ENCODE measurements around the gene C1GALT1. TPM values are rescaled to one million over a fixed set of nuclear protein-coding genes. Genes with fewer than 3 reads are reported as not detected.
"Not testable (repeated sequence)": the region's sequence is repeated elsewhere in the genome, so short reads cannot be mapped to it uniquely, and the experiment has no call there.

The C1GALT1 gene
- total RNA-seq, 1 donor from 2014 or later = 27.6 TPM

- DNase-seq = no peak
Measured at GRCh38 chr7:7239346-7239745, 57.0 kb downstream of the C1GALT1 start.

- DNase-seq = no peak
Measured at GRCh38 chr7:7242899-7243298, 60.6 kb downstream of the C1GALT1 start.

DNA sequence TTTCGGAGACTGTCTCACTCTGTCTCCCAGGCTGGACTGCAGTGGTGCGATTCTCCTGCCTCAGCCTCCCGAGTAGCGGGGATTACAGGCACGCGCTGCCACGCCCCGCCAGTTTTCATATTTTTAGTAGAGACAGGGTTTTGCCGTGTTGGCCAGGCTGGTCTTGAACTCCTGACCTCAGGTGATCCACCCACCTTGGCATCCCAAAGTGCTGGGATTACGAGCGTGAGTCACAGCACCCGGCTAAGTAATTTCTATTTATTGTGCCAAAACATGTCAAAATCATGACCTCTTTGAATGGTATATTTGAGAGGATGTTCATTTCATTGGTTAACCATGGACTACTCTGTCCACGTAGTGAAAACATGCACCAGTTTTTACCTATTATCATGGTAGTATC lies 62.9 kb downstream of the C1GALT1 start:
- DNase-seq = not testable (repeated sequence)

GRCh38 chr7:7246223-7246622 lies 63.9 kb downstream of the C1GALT1 start:
- no peak for DNase-seq

DNA sequence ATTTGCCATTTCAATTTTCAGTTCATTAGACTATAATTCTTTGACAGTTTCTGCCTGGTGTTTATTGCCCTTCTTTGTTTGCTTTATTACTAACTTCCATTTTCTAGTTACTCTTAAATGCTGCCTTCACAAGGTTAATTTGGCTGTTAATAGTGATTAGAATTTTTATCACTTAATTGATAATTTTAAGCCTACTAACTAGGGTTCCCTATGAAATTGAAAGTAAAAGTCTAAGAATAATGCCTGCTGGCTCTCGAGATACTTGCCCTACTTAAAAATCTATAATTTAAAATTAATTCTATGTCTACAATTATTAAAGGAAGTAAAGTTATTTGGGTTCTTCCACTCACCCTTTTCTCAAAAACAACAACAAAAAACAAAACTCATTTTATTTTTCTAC lies 65.3 kb downstream of the C1GALT1 start:
- no peak for DNase-seq

DNA sequence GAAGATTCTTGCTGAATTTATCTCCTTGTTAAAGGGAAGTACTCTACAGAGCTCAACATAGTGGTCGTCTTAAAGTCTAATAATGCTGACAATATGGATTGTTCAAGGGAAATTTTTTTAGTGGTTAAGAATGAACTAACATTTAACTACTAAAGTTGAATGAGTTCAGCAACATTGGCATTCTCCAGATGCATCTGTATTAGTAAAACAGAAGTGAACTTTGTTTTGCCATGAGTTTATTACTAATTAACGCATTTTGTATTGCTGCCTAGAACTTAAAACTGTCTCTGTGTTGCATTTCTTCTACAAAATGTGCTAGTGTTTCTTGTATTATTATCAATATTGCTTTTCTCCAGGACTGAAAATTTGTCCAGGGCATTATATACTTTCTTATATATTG lies 67.5 kb downstream of the C1GALT1 start:
- no peak for DNase-seq

DNA sequence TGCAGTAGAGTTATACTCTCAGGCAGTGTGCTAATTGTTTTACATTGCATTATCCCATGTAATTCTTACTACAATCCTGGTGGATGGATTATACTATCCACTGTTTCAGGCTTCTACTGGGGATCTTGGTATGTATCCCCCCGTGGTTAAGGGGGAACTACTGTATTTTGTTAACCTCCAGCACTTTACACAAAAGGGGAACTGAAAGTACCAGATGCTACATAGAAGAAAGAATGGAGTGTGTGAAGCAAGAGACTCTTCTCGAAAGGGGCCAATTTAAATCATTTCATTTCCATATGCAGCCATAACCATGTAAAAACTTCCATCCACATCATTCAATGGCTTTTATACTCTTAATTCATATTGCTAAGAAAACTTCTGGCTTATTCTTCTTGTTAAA lies 69.4 kb downstream of the C1GALT1 start:
- no peak for DNase-seq

DNA sequence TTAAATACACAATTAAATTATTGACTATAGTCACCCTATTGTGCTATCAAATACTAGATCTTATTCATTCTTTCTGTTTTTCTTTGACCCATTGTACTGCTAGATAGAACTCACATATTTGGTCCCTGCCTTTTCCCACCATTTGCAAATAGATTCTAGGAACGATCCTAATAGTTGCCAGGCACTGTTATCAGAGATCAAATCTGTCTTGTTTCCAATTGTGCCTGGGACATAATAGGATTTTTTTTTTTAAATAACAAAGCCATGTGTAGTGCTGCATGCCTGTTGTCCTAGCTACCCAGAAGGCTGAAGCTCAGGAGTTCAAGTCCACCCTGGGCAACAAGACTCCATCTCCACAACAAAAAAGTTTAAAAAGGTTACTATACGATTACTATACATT lies 72.0 kb downstream of the C1GALT1 start:
- DNase-seq = no peak

GRCh38 chr7:7254908-7255307 lies 72.6 kb downstream of the C1GALT1 start:
- DNase-seq = no peak

DNA sequence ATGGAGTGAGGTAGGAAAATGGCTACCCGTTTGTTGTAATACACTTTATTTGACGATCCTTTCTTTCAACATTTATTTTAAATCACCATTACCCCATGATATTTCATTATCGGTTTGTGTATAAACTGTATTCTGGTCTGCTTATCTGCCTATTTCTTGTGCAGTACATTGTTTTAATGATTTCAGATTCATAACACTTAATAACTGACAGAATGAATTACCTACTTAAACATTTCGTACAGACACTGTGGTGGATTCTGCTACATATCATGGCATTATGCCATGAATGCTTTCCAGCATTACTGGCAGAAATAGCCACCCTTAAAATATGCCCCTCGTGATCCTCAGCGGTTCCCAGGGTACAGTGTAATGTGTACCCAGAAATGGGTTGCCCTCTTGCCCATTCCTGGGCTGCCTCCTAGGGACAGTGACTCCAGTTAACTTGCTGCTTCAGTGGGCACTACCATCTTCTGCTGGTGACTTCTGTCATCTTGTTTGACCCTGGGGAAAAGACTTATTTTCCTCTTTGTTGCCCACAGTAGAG lies 74.5 kb downstream of the C1GALT1 start:
- no peak for DNase-seq

DNA sequence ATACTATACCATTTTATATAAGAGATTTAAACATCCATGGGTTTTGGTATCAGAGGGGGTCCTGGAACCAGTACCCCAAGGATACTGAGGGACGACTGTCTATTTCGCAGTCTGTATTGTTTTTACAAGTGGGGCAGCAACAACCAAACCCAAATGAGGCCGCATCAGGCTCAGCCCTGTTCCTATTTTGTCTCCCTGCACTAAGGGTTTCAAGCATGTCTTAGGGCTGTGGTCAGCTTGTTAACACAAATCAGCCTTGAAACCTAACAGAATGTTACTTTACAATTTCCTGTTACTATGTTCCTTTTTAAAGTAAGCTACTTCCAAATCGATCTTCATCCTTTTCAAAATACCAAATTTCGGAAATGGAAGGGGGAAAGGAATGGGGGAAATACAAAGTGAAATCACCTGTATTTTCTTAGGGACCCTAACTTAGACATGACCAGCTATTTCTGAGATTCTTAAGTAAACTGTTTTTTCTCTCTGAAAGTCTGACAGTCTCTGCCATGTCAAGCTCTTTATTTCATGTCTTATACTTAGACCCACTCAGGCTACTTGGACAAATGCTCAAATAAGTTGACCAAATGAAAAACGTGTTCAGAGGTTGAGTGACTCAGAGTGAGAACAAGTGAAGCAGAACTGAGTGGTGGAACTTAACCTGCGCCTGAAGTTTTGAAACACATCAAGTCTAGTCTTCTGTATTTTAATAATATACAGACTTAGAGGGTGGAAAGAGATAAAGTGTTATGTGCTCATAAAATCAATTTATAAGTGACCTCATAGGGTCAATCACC lies 75.8 kb downstream of the C1GALT1 start:
- peak; percentile 5 for DNase-seq

GRCh38 chr7:7261863-7262262 lies 79.5 kb downstream of the C1GALT1 start:
- no peak for DNase-seq

- DNase-seq = no peak
Measured at GRCh38 chr7:7263297-7264230, 81.2 kb downstream of the C1GALT1 start.

- no peak for DNase-seq
Measured at GRCh38 chr7:7264306-7265040, 82.1 kb downstream of the C1GALT1 start.

DNA sequence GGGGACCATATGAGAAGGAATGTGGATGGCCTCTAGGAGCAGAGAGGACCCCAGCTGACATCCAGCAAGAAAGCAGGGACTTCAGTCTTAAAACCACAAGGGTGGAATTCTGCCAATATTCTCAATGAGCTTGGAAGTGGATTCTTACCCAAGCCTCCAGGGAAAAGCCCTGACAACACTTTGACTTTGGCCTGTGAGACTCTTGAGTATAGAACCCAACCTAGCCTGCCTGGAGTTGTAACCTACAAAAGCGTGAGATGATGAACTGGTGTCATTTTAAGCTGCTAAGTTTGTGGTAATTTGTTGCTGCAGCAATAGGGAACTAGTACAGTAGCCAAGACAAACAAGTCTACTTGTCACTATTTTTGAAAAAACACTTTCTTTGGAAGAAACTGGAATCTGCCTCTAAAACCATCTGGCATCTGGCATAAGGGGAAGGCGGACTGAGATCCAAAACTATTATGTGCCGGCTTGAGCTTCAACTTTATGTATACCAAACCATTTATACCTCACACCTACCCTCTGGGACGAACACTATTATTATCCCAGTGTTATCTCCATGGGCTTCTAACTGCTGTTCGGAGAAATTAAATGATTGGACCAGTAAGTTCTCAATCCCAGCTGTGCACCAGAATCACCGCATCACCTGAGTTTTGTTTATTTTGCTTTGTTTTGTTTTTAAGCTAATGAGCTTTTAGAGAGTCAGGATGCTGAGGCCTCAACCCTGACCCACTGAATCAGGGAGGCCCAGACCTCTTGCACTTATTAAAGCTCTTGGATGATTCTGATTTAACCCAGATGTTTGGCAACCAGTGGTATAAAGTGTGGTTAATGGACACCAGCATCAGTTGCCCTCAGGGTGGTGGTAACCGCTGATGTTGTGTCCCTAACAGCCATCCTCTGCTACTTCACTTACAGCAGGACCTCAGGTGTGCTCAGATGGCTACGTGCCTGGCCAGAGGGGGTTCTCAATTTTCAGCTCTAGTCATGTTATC lies 83.0 kb downstream of the C1GALT1 start:
- DNase-seq = no peak

DNA sequence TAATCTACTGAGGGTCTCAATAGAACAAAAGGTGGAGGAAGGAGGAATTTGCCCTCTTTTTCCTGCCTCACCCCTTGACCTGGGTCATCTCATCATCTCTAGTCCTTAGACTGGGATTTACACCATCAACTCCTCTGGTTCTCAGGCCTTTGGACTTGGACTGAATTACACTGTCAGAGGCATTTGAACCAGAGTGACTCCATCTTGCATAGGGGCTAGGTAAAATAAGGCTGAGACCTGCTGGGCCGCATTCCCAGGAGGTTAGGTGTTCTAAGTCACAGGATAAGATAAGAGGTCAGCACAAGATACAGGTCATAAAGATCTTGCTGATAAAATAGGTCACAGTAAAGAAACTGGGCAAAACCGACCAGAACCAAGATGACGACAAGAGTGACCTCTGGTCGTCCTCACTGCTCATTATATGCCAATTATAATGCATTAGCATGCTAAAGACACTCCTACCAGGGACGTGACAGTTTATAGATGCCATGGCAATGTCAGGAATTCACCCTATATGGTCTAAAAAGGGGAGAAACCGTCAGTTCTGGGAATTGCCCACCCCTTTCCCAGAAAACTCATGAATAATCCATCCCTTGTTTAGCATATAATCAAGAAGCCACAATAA lies 84.0 kb downstream of the C1GALT1 start:
- no peak for DNase-seq

GRCh38 chr7:7271094-7271874 lies 88.9 kb downstream of the C1GALT1 start:
- no peak for DNase-seq

DNA sequence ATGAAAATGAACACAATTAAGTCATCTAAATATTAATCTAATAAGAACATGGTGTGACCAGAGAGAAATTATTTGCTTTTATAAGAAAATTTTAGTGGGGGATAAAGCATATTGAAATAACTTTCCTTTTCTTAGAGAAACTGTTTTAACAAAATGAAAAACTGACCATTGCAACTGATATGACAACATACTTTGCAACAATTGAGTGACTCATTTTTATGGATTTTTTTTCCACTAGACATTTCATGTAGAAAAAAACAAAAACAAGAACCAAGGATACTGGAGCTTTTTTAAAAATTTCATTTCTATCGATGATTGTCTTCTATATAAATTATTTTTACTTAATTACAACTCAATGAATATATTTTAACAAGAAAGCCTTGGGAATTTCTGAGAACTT lies 90.0 kb downstream of the C1GALT1 start:
- no peak for DNase-seq

GRCh38 chr7:7274782-7275181 lies 92.4 kb downstream of the C1GALT1 start:
- no peak for DNase-seq

DNA sequence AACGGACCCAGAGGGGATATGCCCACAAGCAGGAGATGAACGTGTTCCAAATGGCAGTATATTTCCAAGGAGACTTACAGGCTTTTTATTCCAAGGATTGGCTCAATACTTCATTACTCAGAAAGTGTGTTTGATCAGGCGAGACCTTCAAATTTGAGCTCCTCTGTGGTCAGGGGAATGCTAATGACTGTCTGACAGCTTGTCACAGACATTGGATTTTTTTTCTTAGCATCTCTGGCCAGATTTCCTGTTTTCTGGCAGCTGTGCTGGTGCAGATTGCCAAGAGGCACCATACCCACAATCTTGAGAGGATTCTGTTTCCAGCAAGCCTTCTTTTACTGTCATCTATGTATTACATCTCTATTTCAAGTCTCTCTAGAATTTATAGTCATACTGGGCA lies 93.8 kb downstream of the C1GALT1 start:
- DNase-seq = no peak

All from dermis blood vessel endothelial cell (primary cell).